H1 (cell line): ENCODE measurements around the gene CACNB4.

Experiments
- ASH2L ChIP-seq: fragments of 200-600, 300-600 bp; sonication (generic); IDR thresholded peaks from one replicate; pipeline ENCODE4 v1.7.1; 2017; ENCODE audit warnings: low read length
- CBX5 ChIP-seq: fragments of 300-800, 300-1000 bp; sonication (generic); IDR thresholded peaks from 2 replicates; pipeline ENCODE4 v1.7.1; 2016; ENCODE audit warnings: antibody characterized with exemption, low read length, low read depth
- CREB1 ChIP-seq: IDR thresholded peaks from 2 replicates; pipeline ENCODE4 v1.6.1; 2012; ENCODE audit warnings: inconsistent platforms
- CTCF ChIP-seq, 3 experiments: IDR thresholded peaks; 1 replicate in 2 of 3; 2 replicates in 1 of 3; pipeline versions ENCODE4 v1.5.1 to v1.6.1; 2011; ENCODE audit warnings: low read length in 3 of 3, mild to moderate bottlenecking in 3 of 3, inconsistent platforms in 2 of 3, low read depth in 1 of 3, moderate library complexity in 1 of 3; ENCODE audit not compliant: insufficient read depth in 1 of 3; ENCODE audit errors: control extremely low read depth in 1 of 3
- JUND ChIP-seq: IDR thresholded peaks from 2 replicates; pipeline ENCODE4 v1.6.1; 2011; ENCODE audit warnings: mild to moderate bottlenecking, improper control_type of control experiment, low read length
- POLR2A ChIP-seq, 2 experiments: IDR thresholded peaks; 1 replicate in 1 of 2; 2 replicates in 1 of 2; pipeline ENCODE4 v1.6.1; 2011; ENCODE audit warnings: low read depth in 2 of 2, low read length in 2 of 2, mild to moderate bottlenecking in 2 of 2; ENCODE audit errors: control extremely low read depth in 1 of 2
- SRF ChIP-seq: IDR thresholded peaks from 2 replicates; pipeline ENCODE4 v1.6.1; 2011; ENCODE audit warnings: mild to moderate bottlenecking, low read depth, low read length, moderate library complexity
- TBP ChIP-seq: IDR thresholded peaks from 2 replicates; pipeline ENCODE4 v1.6.1; 2011; ENCODE audit warnings: low read depth, low read length, improper control_type of control experiment
- YY1 ChIP-seq: IDR thresholded peaks from 2 replicates; pipeline ENCODE4 v1.6.1; 2011; ENCODE audit warnings: low read depth, mild to moderate bottlenecking, low read length
- TF ChIP-seq, protein P1 (sequence below): IDR thresholded peaks from 2 replicates; pipeline ENCODE4 v1.6.1; 2012; ENCODE audit warnings: inconsistent platforms

DNA sequence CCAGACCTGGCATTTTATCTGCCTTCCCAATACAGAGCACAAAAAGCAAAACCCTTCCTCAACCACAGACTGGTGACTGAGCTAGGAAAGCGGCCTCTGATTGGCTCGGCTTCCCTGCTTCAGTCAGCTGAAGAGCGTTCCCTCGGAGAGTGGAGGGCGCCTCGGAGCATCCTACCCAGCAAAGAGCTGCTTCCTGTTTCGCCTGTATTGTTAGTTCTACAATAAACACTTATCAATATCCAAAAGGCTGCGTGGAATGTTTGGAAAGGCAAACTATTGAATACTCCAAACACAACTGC lies 125.0 kb downstream of the CACNB4 start:
- TF ChIP-seq, protein P1, sequence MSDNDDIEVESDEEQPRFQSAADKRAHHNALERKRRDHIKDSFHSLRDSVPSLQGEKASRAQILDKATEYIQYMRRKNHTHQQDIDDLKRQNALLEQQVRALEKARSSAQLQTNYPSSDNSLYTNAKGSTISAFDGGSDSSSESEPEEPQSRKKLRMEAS, result no peak
- TF ChIP-seq SRF (no peak), ASH2L (no peak), CTCF (IDR thresholded peaks at IDR 0.05; ENCODE audit: control extremely low read depth in 1 of 3, insufficient read depth in 1 of 3, low read depth in 1 of 3, low read length in 3 of 3) (no peak), CBX5 (no peak), YY1 (no peak), JUND (no peak), POLR2A (IDR thresholded peaks at IDR 0.05; ENCODE audit: control extremely low read depth in 1 of 2, low read depth in 2 of 2, low read length in 2 of 2) (no peak), CREB1 (no peak), TBP (0 out of 2 replicates have a peak, but pooled peaks have one; percentile 22)
